GM19238 (cell line): ENCODE measurements around the gene PCIF1.
"Not testable (repeated sequence)": the region's sequence is repeated elsewhere in the genome, so short reads cannot be mapped to it uniquely, and the experiment has no call there.

Experiments used
- DNase-seq: peaks from one replicate; pipeline ENCODE4 v3.0.0; 2011; ENCODE audit warnings: low spot score; ENCODE audit not compliant: insufficient read length

The PCIF1 gene

DNA sequence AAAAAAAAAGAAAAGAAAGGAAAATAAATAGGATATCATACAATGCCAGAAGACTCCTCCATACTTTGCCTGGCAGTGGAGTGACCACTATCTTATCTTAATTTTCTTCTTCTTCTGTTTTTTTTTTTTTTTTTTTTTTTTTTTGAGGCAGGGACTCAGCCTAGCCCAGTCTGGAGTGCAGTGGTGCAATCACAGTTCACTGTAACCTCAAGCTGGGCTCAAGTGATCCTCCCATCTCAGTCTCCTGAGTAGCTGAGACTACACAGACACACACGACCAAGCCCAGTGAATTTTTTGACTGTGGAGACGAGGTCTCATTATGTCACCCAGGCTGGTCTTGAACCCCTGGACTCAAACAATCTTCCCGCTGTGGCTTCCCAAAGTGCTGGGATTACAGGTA, 57.1 kb downstream of the PCIF1 start:
- DNase-seq: no peak

DNA sequence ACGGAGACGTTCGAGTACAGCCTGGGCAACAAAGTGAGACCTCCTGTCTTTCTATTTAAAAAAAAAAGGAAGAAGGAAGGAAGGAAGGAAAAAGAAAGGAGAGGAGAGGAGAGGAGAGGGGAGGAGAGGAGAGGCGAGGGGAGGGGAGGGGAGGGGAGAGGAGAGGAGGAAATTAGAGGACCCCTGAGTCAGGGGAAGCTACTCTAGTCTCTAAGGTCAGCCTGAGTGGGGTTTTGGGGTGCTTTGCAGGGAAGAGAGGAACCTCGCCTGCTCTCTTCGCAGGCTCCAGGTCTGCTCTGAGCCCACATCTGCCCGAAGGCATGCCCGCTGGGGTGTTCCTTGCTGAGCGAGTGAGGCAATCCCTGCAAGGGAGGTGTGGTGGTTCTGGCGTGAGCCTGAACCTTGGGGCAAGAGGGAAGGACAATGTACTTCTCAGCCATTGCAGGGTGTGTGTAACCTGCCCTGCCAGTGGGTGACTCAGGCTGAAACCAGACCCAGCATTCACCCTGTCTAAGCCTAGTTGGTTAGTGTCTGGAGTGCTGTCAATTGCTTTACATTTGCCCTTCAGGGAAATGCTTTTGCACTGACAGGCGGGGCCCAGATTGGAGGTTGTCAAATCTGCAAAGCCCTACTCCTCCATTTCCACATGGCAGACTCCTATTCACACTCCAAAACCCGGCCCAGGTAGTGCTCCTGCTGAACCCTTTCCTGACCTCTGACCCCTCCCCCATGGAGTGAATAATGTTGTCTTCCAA, 58.9 kb downstream of the PCIF1 start:
- no peak for DNase-seq

DNA sequence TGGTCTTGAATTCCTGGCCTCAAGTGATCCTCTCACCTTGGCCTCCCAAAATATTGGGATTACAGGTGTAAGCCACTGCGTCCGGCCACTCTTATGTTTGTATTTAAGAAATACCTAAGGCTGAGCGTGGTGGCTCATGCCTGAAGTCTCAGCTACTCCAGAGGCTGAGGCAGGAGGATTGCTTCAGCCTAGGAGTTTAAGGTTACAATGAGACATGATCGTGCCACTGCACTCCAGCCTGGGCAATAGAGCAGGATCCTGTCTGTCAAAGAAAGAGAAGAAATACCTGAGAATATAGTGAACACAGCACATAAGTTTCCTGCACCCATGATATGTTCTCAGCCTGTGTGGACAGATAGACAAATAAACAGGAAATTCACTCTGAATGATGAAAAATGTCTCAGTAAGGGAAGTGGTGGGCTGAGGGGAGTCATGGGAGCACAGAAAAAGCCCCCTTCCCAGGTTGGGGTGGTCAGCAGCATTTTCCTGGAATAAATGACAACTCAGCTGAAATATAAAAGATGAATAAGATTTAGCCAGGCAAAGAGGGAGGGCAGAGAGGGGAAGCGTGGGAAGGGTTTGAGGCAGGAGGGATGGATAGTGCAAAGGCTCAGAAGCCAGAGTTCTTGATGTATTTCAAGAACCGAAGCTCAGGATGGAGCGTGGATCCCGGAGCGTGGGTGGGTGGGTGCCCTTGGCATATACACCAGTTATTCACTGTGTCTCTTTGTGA, 60.4 kb downstream of the PCIF1 start:
- no peak for DNase-seq

DNA sequence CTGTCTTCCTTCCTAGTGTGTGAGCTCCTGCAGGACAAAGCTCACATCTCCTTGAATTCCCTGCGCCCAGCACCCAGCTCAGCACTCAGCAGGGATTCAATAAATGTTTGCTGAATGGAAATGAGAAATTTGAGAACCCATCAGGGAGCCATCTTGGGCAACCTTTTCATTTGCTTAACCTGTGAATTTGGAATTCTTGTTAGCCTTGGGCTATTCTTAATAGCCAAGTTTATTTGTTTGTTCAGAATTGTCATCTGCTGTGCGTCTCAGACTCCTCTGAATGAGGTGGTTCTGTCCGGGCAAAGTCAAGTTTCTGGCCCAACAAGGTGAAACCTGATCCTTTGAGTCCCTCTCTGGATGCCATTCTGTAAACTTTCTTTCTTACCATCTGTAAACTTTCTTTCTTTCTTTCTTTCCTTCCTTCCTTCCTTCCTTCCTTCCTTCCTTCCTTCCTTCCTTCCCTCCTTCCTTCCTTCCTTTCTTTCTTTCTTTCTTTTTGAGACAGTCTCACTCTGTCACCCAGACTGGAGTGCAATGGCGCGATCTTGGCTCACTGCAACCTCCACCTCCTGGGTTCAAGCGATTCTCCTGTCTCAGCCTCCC, 61.1 kb downstream of the PCIF1 start:
- DNase-seq: not testable (repeated sequence)

DNA sequence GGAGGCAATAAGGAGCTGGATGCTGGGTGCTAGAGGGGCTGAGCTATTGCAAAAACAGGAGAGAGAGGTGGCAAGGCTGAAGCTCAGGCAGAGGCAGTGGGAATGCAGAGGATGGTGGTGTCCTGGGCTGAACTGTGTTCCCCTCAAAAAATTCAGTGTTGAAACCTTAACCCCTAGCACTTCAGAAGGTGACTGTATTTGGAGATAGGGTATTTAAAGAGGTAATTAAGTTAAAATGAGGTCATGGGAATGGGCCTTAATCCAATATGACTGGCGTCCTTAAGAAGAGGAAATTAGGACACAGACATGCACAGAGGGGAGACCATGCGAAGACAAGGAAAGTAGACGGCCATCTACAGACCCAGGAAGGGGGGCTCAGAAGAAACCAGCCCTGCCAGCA, 62.7 kb downstream of the PCIF1 start:
- DNase-seq: no peak
